ENCODE data around the gene GPR183.

GRCh38 chr13:99307648-99308339 is 595 bp upstream of the GPR183 start:
- TF ChIP-seq CTCF (conservative IDR thresholded peaks at IDR 0.05 in 1 of 2, IDR thresholded peaks at IDR 0.05 in 1 of 2; ENCODE audit: low read depth in 1 of 2, low read length in 2 of 2) (no peak), EZH2 (IDR thresholded peaks at IDR 0.05; ENCODE audit: low read length, missing control alignments) (no peak)
